HEK293 (cell line): ENCODE results near the gene TREM2.
"Not testable (repeated sequence)": the region's sequence is repeated elsewhere in the genome, so short reads cannot be mapped to it uniquely, and the experiment has no call there.

Source experiments
- CTCF ChIA-PET: fragments of 350-600 bp; formaldehyde crosslinking; extraction: SDS; loops from one replicate; lab custom pipeline; 2021; ENCODE audit warnings: antibody characterized with exemption; lab: Yijun Ruan, JAX
- POLR2A ChIA-PET: fragments of 300-600 bp; formaldehyde crosslinking; extraction: SDS; loops from one replicate; lab custom pipeline; 2020; ENCODE audit warnings: antibody characterized with exemption, inconsistent platforms; lab: Yijun Ruan, JAX
- H3K27ac ChIP-seq: fragments of 200-500 bp; sonication (Bioruptor generic); 2 replicates; pipeline ENCODE4 v1.5.1; 2014; ENCODE audit warnings: low read depth, low read length, control low read depth, inconsistent platforms; ENCODE audit errors: extremely low read depth
- H3K36me3 ChIP-seq, 2 experiments: fragments of 200-500 bp in 1 of 2; sonication (Bioruptor generic) in 1 of 2; 1 replicate in 1 of 2; 2 replicates in 1 of 2; pipeline ENCODE4 v1.5.1; 2014 to 2017; ENCODE audit warnings: inconsistent platforms in 2 of 2, low read length in 2 of 2; ENCODE audit not compliant: control insufficient read depth in 2 of 2, insufficient read depth in 1 of 2
- H3K4me1 ChIP-seq: fragments of 200-500 bp; sonication (Bioruptor generic); 2 replicates; pipeline ENCODE4 v1.5.1; 2014; ENCODE audit warnings: mild to moderate bottlenecking, low read length, inconsistent platforms; ENCODE audit not compliant: control insufficient read depth, insufficient read depth
- H3K4me3 ChIP-seq: 2 replicates; pipeline ENCODE4 v1.5.1; 2011; ENCODE audit warnings: low read depth, mild to moderate bottlenecking, control low read depth, low read length, moderate library complexity
- H3K9me3 ChIP-seq: fragments of 200-500 bp; sonication (Bioruptor generic); 2 replicates; pipeline ENCODE4 v1.5.1; 2014; ENCODE audit warnings: low read depth, low read length, inconsistent platforms; ENCODE audit not compliant: control insufficient read depth, insufficient read depth
- GFI1B ChIP-seq: fragments of 450-650 bp; formaldehyde crosslinking; IDR thresholded peaks from 2 replicates; pipeline ENCODE4 v1.5.1; 2016; ENCODE audit warnings: missing biosample characterization, missing genetic modification characterization
- ZBTB21 ChIP-seq: fragments of 450-650 bp; formaldehyde crosslinking; IDR thresholded peaks from 2 replicates; pipeline ENCODE4 v1.5.1; 2017; ENCODE audit warnings: missing biosample characterization, missing genetic modification characterization
- ZNF169 ChIP-seq: fragments of 450-650 bp; formaldehyde crosslinking; IDR thresholded peaks from 2 replicates; pipeline ENCODE4 v1.5.1; 2016; ENCODE audit warnings: missing biosample characterization, missing genetic modification characterization
- ZNF280D ChIP-seq: fragments of 450-650 bp; formaldehyde crosslinking; IDR thresholded peaks from 2 replicates; pipeline ENCODE4 v1.5.1; 2016; ENCODE audit warnings: missing biosample characterization, missing genetic modification characterization
- ZNF366 ChIP-seq: fragments of 450-650 bp; formaldehyde crosslinking; conservative IDR thresholded peaks from 2 replicates; pipeline ENCODE4 v1.5.1; 2016; ENCODE audit warnings: missing biosample characterization, missing genetic modification characterization
- ZNF514 ChIP-seq: fragments of 450-650 bp; formaldehyde crosslinking; IDR thresholded peaks from 2 replicates; pipeline ENCODE4 v1.5.1; 2016; ENCODE audit warnings: missing biosample characterization, missing genetic modification characterization
- ZNF610 ChIP-seq: fragments of 450-650 bp; formaldehyde crosslinking; IDR thresholded peaks from 2 replicates; pipeline ENCODE4 v1.5.1; 2016; ENCODE audit warnings: missing biosample characterization, missing genetic modification characterization, borderline replicate concordance
- ZNF660 ChIP-seq: fragments of 450-650 bp; IDR thresholded peaks from 2 replicates; pipeline ENCODE4 v1.5.1; 2018; ENCODE audit warnings: missing biosample characterization, mild to moderate bottlenecking, missing genetic modification characterization
- ZNF670 ChIP-seq: fragments of 450-650 bp; formaldehyde crosslinking; IDR thresholded peaks from 2 replicates; pipeline ENCODE4 v1.5.1; 2016; ENCODE audit warnings: missing biosample characterization, missing genetic modification characterization, low read depth
- ZNF677 ChIP-seq: fragments of 450-650 bp; IDR thresholded peaks from 2 replicates; pipeline ENCODE4 v1.5.0; 2018; ENCODE audit warnings: missing biosample characterization, mild to moderate bottlenecking, missing genetic modification characterization, moderate library complexity
- ZNF747 ChIP-seq: fragments of 450-650 bp; formaldehyde crosslinking; IDR thresholded peaks from 2 replicates; pipeline ENCODE4 v1.5.1; 2016; ENCODE audit warnings: missing biosample characterization, missing genetic modification characterization
- ZNF76 ChIP-seq: fragments of 450-650 bp; formaldehyde crosslinking; IDR thresholded peaks from 2 replicates; pipeline ENCODE4; 2016; ENCODE audit warnings: low read depth, missing biosample characterization, missing genetic modification characterization, borderline replicate concordance
- ZNF830 ChIP-seq: fragments of 450-650 bp; IDR thresholded peaks from 2 replicates; pipeline ENCODE4 v1.5.0; 2018; ENCODE audit warnings: missing biosample characterization, missing genetic modification characterization, low read depth, mild to moderate bottlenecking, moderate library complexity
- TF ChIP-seq, protein P1 (sequence below): fragments of 450-650 bp; formaldehyde crosslinking; IDR thresholded peaks from 2 replicates; pipeline ENCODE4 v1.5.1; 2016; ENCODE audit warnings: missing biosample characterization, missing genetic modification characterization, borderline replicate concordance
- TF ChIP-seq, protein P2 (sequence below): fragments of 450-650 bp; formaldehyde crosslinking; conservative IDR thresholded peaks from 2 replicates; pipeline ENCODE4 v1.5.1; 2016; ENCODE audit warnings: low read depth, missing biosample characterization, missing genetic modification characterization
- TF ChIP-seq, protein P3 (sequence below): fragments of 450-650 bp; formaldehyde crosslinking; IDR thresholded peaks from 2 replicates; pipeline ENCODE4 v1.5.1; 2016; ENCODE audit warnings: missing biosample characterization, missing genetic modification characterization

Gene TREM2

GRCh38 chr6:41119508-41119907, 43.4 kb downstream of the TREM2 start:
- CTCF ChIA-PET: interaction anchor here (0.6 to 0.7 kb wide), 2 partner anchors 126 to 230 kb away, joined by 3 read pairs; no protein-coding TSS in a partner anchor
- Histone ChIP-seq H3K4me3 (no peak overlapping the region), H3K27ac (no peak overlapping the region), H3K9me3 (no peaks in the 10 kb centered on the region), H3K36me3 (no peaks in the 10 kb centered on the region), H3K4me1 (no peaks in the 10 kb centered on the region)
- TF ChIP-seq ZNF76 (tag by site-specific recombination) (no peak), ZNF830 (no peak), ZNF747 (tag by site-specific recombination) (no peak), ZNF169 (tag by site-specific recombination) (no peak), ZNF366 (tag by site-specific recombination) (no peak), ZBTB21 (tag by site-specific recombination) (no peak), ZNF280D (no peak), ZNF677 (no peak), ZNF610 (tag by site-specific recombination) (no peak), ZNF660 (tag by site-specific recombination) (no peak), GFI1B (tag by site-specific recombination) (no peak), ZNF670 (tag by site-specific recombination) (no peak), ZNF514 (no peak)
- TF ChIP-seq, protein P1, sequence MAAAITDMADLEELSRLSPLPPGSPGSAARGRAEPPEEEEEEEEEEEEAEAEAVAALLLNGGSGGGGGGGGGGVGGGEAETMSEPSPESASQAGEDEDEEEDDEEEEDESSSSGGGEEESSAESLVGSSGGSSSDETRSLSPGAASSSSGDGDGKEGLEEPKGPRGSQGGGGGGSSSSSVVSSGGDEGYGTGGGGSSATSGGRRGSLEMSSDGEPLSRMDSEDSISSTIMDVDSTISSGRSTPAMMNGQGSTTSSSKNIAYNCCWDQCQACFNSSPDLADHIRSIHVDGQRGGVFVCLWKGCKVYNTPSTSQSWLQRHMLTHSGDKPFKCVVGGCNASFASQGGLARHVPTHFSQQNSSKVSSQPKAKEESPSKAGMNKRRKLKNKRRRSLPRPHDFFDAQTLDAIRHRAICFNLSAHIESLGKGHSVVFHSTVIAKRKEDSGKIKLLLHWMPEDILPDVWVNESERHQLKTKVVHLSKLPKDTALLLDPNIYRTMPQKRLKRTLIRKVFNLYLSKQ (tag by site-specific recombination): no peak
- TF ChIP-seq, protein P2, sequence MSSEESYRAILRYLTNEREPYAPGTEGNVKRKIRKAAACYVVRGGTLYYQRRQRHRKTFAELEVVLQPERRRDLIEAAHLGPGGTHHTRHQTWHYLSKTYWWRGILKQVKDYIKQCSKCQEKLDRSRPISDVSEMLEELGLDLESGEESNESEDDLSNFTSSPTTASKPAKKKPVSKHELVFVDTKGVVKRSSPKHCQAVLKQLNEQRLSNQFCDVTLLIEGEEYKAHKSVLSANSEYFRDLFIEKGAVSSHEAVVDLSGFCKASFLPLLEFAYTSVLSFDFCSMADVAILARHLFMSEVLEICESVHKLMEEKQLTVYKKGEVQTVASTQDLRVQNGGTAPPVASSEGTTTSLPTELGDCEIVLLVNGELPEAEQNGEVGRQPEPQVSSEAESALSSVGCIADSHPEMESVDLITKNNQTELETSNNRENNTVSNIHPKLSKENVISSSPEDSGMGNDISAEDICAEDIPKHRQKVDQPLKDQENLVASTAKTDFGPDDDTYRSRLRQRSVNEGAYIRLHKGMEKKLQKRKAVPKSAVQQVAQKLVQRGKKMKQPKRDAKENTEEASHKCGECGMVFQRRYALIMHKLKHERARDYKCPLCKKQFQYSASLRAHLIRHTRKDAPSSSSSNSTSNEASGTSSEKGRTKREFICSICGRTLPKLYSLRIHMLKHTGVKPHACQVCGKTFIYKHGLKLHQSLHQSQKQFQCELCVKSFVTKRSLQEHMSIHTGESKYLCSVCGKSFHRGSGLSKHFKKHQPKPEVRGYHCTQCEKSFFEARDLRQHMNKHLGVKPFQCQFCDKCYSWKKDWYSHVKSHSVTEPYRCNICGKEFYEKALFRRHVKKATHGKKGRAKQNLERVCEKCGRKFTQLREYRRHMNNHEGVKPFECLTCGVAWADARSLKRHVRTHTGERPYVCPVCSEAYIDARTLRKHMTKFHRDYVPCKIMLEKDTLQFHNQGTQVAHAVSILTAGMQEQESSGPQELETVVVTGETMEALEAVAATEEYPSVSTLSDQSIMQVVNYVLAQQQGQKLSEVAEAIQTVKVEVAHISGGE: no peak
- TF ChIP-seq, protein P3, sequence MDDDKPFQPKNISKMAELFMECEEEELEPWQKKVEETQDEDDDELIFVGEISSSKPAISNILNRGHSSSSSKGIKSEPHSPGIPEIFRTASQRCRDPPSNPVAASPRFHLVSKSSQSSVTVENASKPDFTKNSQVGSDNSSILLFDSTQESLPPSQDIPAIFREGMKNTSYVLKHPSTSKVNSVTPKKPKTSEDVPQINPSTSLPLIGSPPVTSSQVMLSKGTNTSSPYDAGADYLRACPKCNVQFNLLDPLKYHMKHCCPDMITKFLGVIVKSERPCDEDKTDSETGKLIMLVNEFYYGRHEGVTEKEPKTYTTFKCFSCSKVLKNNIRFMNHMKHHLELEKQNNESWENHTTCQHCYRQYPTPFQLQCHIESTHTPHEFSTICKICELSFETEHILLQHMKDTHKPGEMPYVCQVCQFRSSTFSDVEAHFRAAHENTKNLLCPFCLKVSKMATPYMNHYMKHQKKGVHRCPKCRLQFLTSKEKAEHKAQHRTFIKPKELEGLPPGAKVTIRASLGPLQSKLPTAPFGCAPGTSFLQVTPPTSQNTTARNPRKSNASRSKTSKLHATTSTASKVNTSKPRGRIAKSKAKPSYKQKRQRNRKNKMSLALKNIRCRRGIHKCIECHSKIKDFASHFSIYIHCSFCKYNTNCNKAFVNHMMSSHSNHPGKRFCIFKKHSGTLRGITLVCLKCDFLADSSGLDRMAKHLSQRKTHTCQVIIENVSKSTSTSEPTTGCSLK: no peak
- POLR2A ChIA-PET: no interaction called here

DNA sequence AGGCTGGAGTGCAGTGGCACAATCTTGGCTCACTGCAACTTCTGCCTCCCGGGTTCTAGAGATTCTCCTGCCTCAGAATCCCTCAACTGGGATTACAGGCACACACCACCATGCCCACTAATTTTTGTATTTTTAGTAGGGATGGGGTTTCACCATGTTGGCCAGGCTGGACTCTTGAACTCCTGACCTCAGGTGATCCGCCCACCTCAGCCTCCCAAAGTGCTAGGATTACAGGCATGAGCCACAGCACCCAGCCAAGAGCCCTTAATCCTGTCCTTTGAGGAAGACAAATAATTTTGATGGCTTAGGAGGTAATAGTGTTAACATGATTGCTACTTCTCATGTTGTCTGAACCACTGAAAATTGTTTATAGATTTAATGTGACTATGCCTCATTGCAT, 47.9 kb downstream of the TREM2 start:
- POLR2A ChIA-PET, H3K4me3 ChIP-seq, H3K36me3 ChIP-seq, H3K27ac ChIP-seq, H3K9me3 ChIP-seq, H3K4me1 ChIP-seq: not testable (repeated sequence)
- CTCF ChIA-PET: interaction anchor here (2.0 kb wide), 1 partner anchor 205 kb away, joined by 4 read pairs; no protein-coding TSS in a partner anchor
